CD4-positive, alpha-beta T cell treated with Interleukin-15 for 1 hour (primary cell): ENCODE measurements around the gene ROBO1.

ENCODE experiments used
- DNase-seq: peaks from one replicate; pipeline ENCODE4 v3.0.0-alpha.2; 2020

Gene ROBO1

GRCh38 chr3:79297245-79297960 lies 470.4 kb downstream of the ROBO1 start:
- DNase-seq = no peak

GRCh38 chr3:79286882-79287281 lies 480.9 kb downstream of the ROBO1 start:
- DNase-seq = no peak

GRCh38 chr3:79285871-79286270 lies 481.9 kb downstream of the ROBO1 start:
- DNase-seq = no peak

- DNase-seq = no peak
Observed at GRCh38 chr3:79285380-79285779, 482.4 kb downstream of the ROBO1 start.

GRCh38 chr3:79284781-79285180 lies 483.0 kb downstream of the ROBO1 start:
- DNase-seq = no peak

GRCh38 chr3:79278681-79279080 lies 489.1 kb downstream of the ROBO1 start:
- DNase-seq = no peak

- no peak for DNase-seq
Observed at GRCh38 chr3:79268422-79268821, 499.4 kb downstream of the ROBO1 start.

- DNase-seq = no peak
Observed at GRCh38 chr3:79264892-79265291, 502.9 kb downstream of the ROBO1 start.

- no peak for DNase-seq
Observed at GRCh38 chr3:79263423-79263822, 504.4 kb downstream of the ROBO1 start.

GRCh38 chr3:79258479-79258878 lies 509.3 kb downstream of the ROBO1 start:
- no peak for DNase-seq

- no peak for DNase-seq
Observed at GRCh38 chr3:79257791-79258190, 510.0 kb downstream of the ROBO1 start.

GRCh38 chr3:79255702-79256101 lies 512.1 kb downstream of the ROBO1 start:
- no peak for DNase-seq

- DNase-seq = no peak
Observed at GRCh38 chr3:79255292-79255691, 512.5 kb downstream of the ROBO1 start.

- no peak for DNase-seq
Observed at GRCh38 chr3:79253704-79254103, 514.1 kb downstream of the ROBO1 start.

- no peak for DNase-seq
Observed at GRCh38 chr3:79253271-79253670, 514.5 kb downstream of the ROBO1 start.

- DNase-seq = no peak
Observed at GRCh38 chr3:79250746-79251145, 517.1 kb downstream of the ROBO1 start.

- DNase-seq = no peak
Observed at GRCh38 chr3:79249701-79250100, 518.1 kb downstream of the ROBO1 start.

GRCh38 chr3:79247725-79248043 lies 520.1 kb downstream of the ROBO1 start:
- DNase-seq = no peak

GRCh38 chr3:79246875-79247724 lies 520.7 kb downstream of the ROBO1 start:
- no peak for DNase-seq

GRCh38 chr3:79245284-79246138 lies 522.3 kb downstream of the ROBO1 start:
- DNase-seq = no peak

- no peak for DNase-seq
Observed at GRCh38 chr3:79236496-79236895, 531.3 kb downstream of the ROBO1 start.

- no peak for DNase-seq
Observed at GRCh38 chr3:79233431-79234060, 534.3 kb downstream of the ROBO1 start.

GRCh38 chr3:79230266-79230665 lies 537.5 kb downstream of the ROBO1 start:
- no peak for DNase-seq
